Esophagus squamous epithelium (tissue), 4 donors: ENCODE results near the gene ZFC3H1.

Experiments
- CTCF ChIP-seq, 6 experiments: fragments of 450-650 bp in 4 of 6; fragments of 200-600 bp in 2 of 6; sonication (generic) in 2 of 6; IDR thresholded peaks; one replicate each; pipeline ENCODE4 v1.5.1; 2016 to 2019; ENCODE audit warnings: antibody characterized with exemption in 6 of 6, mild to moderate bottlenecking in 4 of 6, moderate library complexity in 4 of 6
- POLR2A ChIP-seq, 4 donors: fragments of 450-650 bp; IDR thresholded peaks; one replicate each; pipeline ENCODE4 v1.6.1; 2017; ENCODE audit warnings: antibody characterized with exemption in 4 of 4, mild to moderate bottlenecking in 4 of 4, moderate library complexity in 3 of 4

DNA sequence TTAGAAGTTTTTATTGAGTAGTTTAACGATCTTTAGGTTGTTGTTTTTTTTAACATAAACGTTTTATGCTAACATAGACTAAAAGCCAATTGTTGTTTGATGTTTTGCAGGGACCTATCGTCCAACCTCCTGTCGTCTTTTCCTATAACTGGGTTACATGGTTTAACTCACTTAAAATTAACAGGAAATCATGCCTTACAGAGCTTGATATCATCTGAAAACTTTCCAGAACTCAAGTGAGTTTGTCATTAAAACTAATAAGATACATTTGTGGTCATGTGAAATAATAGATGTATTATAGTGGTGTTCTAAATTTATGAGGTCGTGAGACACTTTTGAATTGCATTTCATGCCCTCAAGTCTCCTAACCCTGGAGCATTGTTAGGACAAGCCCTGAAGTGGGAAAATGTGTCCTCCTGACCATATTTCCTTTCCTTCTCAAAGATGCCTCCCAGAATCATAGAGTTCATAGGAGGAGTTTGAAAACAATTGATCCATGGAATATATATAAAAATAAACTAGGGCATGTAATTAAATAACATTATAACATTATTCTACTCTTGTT, 84.9 kb downstream of the ZFC3H1 start:
- TF ChIP-seq POLR2A (IDR thresholded peaks at IDR 0.05), result no peak
- TF ChIP-seq CTCF (IDR thresholded peaks at IDR 0.05), result no peak
